WI38 (cell line): ENCODE measurements around the gene GP2.
"Not testable (repeated sequence)": the region's sequence is repeated elsewhere in the genome, so short reads cannot be mapped to it uniquely, and the experiment has no call there.

ENCODE experiments used
- H3K4me3 ChIP-seq: 2 replicates; pipeline ENCODE4 v1.5.1; 2011; ENCODE audit warnings: low read depth, mild to moderate bottlenecking, control low read depth, low read length
- TF ChIP-seq, protein P1 (sequence below): IDR thresholded peaks from 2 replicates; pipeline ENCODE4 v1.5.1; 2012; ENCODE audit warnings: low read depth, mild to moderate bottlenecking, control low read depth, low read length

GP2 gene

GRCh38 chr16:20325005-20325404 lies 2.3 kb downstream of the GP2 start:
- no peak overlapping the region for H3K4me3 ChIP-seq
- TF ChIP-seq, protein P1, sequence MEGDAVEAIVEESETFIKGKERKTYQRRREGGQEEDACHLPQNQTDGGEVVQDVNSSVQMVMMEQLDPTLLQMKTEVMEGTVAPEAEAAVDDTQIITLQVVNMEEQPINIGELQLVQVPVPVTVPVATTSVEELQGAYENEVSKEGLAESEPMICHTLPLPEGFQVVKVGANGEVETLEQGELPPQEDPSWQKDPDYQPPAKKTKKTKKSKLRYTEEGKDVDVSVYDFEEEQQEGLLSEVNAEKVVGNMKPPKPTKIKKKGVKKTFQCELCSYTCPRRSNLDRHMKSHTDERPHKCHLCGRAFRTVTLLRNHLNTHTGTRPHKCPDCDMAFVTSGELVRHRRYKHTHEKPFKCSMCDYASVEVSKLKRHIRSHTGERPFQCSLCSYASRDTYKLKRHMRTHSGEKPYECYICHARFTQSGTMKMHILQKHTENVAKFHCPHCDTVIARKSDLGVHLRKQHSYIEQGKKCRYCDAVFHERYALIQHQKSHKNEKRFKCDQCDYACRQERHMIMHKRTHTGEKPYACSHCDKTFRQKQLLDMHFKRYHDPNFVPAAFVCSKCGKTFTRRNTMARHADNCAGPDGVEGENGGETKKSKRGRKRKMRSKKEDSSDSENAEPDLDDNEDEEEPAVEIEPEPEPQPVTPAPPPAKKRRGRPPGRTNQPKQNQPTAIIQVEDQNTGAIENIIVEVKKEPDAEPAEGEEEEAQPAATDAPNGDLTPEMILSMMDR, result no peak

DNA sequence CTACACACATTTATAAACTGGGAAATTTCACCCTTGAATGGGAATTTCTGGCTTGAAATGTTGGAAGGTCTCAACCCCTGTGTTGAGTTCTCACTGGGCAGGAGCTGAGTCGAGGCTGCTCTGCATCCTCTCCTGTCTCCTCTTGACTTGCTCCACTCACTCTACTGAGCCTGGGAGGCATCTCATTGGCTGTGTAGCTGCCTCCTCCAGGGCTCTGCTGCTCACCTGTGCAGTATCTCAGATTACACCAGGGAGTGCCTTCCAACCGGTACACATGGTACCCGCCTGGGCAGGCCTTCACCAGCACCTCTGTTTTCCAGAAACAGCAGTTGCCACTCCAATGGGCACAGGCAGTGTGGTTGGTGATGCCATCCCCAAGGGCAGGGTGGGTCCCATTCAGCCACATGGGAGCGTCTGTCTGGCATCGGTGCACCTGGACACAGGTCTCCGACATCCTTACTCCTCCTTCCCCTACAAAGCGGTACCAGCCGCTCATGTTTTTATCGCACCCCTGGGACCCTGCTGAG lies 3.7 kb downstream of the GP2 start:
- H3K4me3 ChIP-seq, result no peak overlapping the region
- TF ChIP-seq, protein P1, result no peak

DNA sequence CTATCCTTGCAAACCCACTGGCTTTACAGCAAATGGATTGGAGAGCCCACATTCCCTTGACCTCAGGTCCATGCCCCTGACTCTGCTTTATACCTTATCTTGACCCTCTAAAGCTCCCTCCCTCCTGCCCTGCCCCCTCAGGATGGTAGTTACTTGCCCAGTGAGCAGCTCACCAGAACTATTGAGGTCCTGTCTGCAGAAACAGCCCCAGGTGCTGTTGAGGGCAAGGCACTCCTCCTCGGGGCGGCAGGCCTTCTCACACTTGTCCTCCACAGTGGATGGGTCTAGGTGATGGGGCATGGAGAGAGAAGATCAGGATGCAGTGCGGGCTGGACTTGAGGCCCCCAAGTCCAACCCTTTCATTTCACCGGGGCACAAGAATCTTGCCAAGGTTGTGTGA lies 4.6 kb downstream of the GP2 start:
- no peak overlapping the region for H3K4me3 ChIP-seq
- TF ChIP-seq, protein P1, result no peak

DNA sequence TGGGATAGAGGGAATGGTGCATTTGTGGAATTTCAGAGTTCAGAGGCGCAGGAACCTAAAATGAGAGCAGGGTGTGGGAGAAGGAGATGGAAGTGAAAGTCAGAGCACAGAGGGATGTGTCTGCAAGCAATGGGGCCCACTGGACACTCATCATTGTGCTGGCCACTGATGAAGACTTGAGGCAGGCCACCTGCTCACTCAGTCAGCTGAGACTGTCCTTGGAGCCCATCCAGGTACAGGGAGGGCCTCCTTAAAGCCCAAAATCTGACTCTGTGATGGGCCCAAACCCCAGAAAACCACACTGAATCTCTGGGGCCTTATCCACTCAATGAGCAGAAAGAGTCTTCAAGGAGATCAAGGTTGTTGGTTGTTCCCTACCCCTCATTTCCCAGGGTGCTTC lies 5.6 kb downstream of the GP2 start:
- H3K4me3 ChIP-seq, result no peak overlapping the region
- TF ChIP-seq, protein P1, result no peak

- not testable (repeated sequence) for H3K4me3 ChIP-seq
Measured at GRCh38 chr16:20321051-20321450, 6.3 kb downstream of the GP2 start.

DNA sequence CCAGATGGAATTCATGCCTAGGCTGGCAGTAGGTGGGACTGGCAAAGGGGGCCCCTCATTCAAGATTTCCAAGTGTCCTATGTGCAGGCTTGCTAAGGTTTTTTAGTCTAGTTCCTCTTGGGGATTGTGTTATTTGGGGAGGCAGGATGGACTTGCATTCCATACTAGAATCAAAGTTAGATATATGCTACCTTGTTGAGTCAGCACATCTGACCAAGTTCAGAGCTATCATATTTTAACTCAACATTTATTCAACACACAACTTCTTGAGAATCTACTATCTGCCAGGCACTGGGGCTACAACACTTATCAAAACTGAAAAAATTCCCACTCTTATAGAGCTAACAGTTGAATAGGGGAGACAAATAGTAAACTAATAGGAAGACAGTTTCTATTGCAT lies 6.7 kb downstream of the GP2 start:
- H3K4me3 ChIP-seq, result no peak overlapping the region
- TF ChIP-seq, protein P1, result no peak

DNA sequence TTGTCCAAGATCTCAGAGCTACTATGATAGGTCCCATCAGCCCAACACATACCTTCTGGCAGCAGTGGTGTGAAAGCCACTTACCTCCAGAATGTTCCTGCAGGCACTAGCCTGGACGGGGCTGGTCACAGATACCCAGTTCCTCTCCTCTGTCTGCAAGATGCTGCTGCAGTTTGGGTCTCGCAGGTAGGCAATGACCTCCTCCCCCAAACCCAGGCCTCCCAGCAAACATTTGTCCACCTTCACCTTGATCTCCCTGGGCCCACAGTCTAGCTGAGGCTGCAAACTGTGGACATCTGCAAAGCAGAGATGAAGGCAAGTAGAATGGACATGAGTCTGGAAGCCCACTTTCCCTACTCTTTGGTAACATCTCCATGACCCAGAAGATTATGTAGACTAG lies 7.1 kb downstream of the GP2 start:
- TF ChIP-seq, protein P1, result no peak
- H3K4me3 ChIP-seq, result no peak overlapping the region

- TF ChIP-seq, protein P1, result no peak
- no peak overlapping the region for H3K4me3 ChIP-seq
Measured at GRCh38 chr16:20319406-20319805, 7.9 kb downstream of the GP2 start.
